IMR-90 (cell line): ENCODE results near the gene FFAR1. TPM values are rescaled to one million over a fixed set of nuclear protein-coding genes. Genes with fewer than 3 reads are reported as not detected.

ENCODE experiments used
- ATAC-seq: fragments of 200-7000 bp; cut with Tn5 transposase; 2 replicates; pipeline ENCODE4 v1.9.1; 2020; ENCODE audit warnings: low read depth, mild to moderate bottlenecking, moderate library complexity
- BruUV-seq: library from RNA; stranded (reverse); fragments of 400-500 nt; replicated peaks from 2 replicates; lab custom pipeline; 2021; lab: Mats Ljungman, UMichigan
- CTCF ChIA-PET: fragments of 300-600 bp; formaldehyde crosslinking; extraction: SDS; loops from one replicate; lab custom pipeline; 2021; ENCODE audit warnings: antibody characterized with exemption; lab: Yijun Ruan, JAX
- POLR2A ChIA-PET: fragments of 300-600 bp; sonication (Branson Sonifier 250); formaldehyde crosslinking; loops from one replicate; lab custom pipeline; 2022; ENCODE audit warnings: antibody characterized with exemption; ENCODE audit not compliant: unreplicated experiment; lab: Charles Lee
- DNase-seq: peaks from one replicate; pipeline ENCODE4 v3.0.0; 2013
- H2AFZ ChIP-seq: replicated peaks from 2 replicates; pipeline ENCODE3; 2013; ENCODE audit warnings: low read length, mild to moderate bottlenecking; ENCODE audit not compliant: poor library complexity
- H2AK5ac ChIP-seq: 2 replicates; pipeline ENCODE4 v1.6.1; 2013; ENCODE audit warnings: low read depth, low read length, inconsistent platforms
- H2AK9ac ChIP-seq: replicated peaks from 2 replicates; pipeline ENCODE3; 2013; ENCODE audit warnings: mild to moderate bottlenecking, low read depth, low read length, moderate library complexity; ENCODE audit not compliant: poor library complexity
- H2BK120ac ChIP-seq: 2 replicates; pipeline ENCODE4 v1.6.1; 2013; ENCODE audit warnings: low read depth, low read length, inconsistent platforms
- H2BK15ac ChIP-seq: 3 replicates; pipeline ENCODE4 v1.6.1; 2013; ENCODE audit warnings: low read depth, low read length, inconsistent platforms
- H2BK20ac ChIP-seq: 2 replicates; pipeline ENCODE4 v1.6.1; 2013; ENCODE audit warnings: low read depth, mild to moderate bottlenecking, inconsistent platforms, low read length, moderate library complexity
- H2BK5ac ChIP-seq: 2 replicates; pipeline ENCODE4 v1.6.1; 2013; ENCODE audit warnings: mild to moderate bottlenecking, low read depth, low read length, inconsistent platforms; ENCODE audit not compliant: poor library complexity, severe bottlenecking
- H3K14ac ChIP-seq: replicated peaks from 2 replicates; pipeline ENCODE4 v1.6.1; 2013; ENCODE audit warnings: low read depth, low read length, inconsistent platforms
- H3K18ac ChIP-seq: 2 replicates; pipeline ENCODE4 v1.6.1; 2013; ENCODE audit warnings: low read depth, low read length, control low read depth
- H3K23ac ChIP-seq: 2 replicates; pipeline ENCODE4 v1.6.1; 2013; ENCODE audit warnings: low read depth, low read length, inconsistent platforms
- H3K27ac ChIP-seq: 2 replicates; pipeline ENCODE4 v1.5.1; 2013; ENCODE audit warnings: mild to moderate bottlenecking, control low read depth, low read length; ENCODE audit not compliant: insufficient read depth
- H3K27me3 ChIP-seq: 2 replicates; pipeline ENCODE4 v1.6.1; 2013; ENCODE audit warnings: low read length; ENCODE audit not compliant: control insufficient read depth, insufficient read depth
- H3K36me3 ChIP-seq: 2 replicates; pipeline ENCODE4 v1.6.1; 2013; ENCODE audit warnings: low read length, mixed read lengths; ENCODE audit not compliant: control insufficient read depth, insufficient read depth
- H3K4ac ChIP-seq: 2 replicates; pipeline ENCODE4 v1.6.1; 2013; ENCODE audit warnings: low read depth, low read length, inconsistent platforms
- H3K4me1 ChIP-seq: 2 replicates; pipeline ENCODE4 v1.6.1; 2013; ENCODE audit warnings: low read length, mixed read lengths; ENCODE audit not compliant: control insufficient read depth, insufficient read depth
- H3K4me2 ChIP-seq: 2 replicates; pipeline ENCODE4 v1.6.1; 2013; ENCODE audit warnings: low read depth, mild to moderate bottlenecking, control low read depth, low read length, moderate library complexity
- H3K4me3 ChIP-seq: 2 replicates; pipeline ENCODE4 v1.5.1; 2013; ENCODE audit warnings: low read depth, mild to moderate bottlenecking, control low read depth, low read length, moderate library complexity; ENCODE audit not compliant: insufficient read depth
- H3K56ac ChIP-seq: 2 replicates; pipeline ENCODE4 v1.6.1; 2013; ENCODE audit warnings: low read length, inconsistent platforms; ENCODE audit not compliant: insufficient read depth; ENCODE audit errors: extremely low read depth
- H3K79me1 ChIP-seq, 2 experiments: 2 replicates each; pipeline ENCODE4 v1.6.1; 2013; ENCODE audit warnings: low read length in 2 of 2, inconsistent platforms in 1 of 2, low read depth in 1 of 2
- H3K9ac ChIP-seq: 2 replicates; pipeline ENCODE4 v1.6.1; 2013; ENCODE audit warnings: low read depth, low read length, control low read depth
- H3K9me1 ChIP-seq: 2 replicates; pipeline ENCODE4 v1.6.1; 2013; ENCODE audit warnings: low read length, inconsistent platforms; ENCODE audit not compliant: insufficient read depth
- H3K9me3 ChIP-seq: 2 replicates; pipeline ENCODE4 v1.6.1; 2013; ENCODE audit warnings: low read length; ENCODE audit not compliant: control insufficient read depth, insufficient read depth
- H4K20me1 ChIP-seq: 2 replicates; pipeline ENCODE4 v1.6.1; 2013; ENCODE audit warnings: low read length, inconsistent platforms; ENCODE audit not compliant: insufficient read depth
- H4K5ac ChIP-seq: 2 replicates; pipeline ENCODE4 v1.6.1; 2013; ENCODE audit warnings: mild to moderate bottlenecking, low read depth, low read length, control low read depth
- H4K8ac ChIP-seq, 2 experiments: 2 replicates each; pipeline ENCODE4 v1.6.1; 2013; ENCODE audit warnings: low read depth in 2 of 2, low read length in 2 of 2, control low read depth in 1 of 2, inconsistent platforms in 1 of 2
- H4K91ac ChIP-seq: 2 replicates; pipeline ENCODE4 v1.6.1; 2013; ENCODE audit warnings: low read depth, low read length, inconsistent platforms; ENCODE audit not compliant: insufficient read depth
- MAFK ChIP-seq: IDR thresholded peaks from 2 replicates; pipeline ENCODE4 v1.6.1; 2012; ENCODE audit warnings: low read depth, low read length, improper control_type of control experiment
- RCOR1 ChIP-seq: IDR thresholded peaks from 2 replicates; pipeline ENCODE4 v1.6.1; 2012; ENCODE audit warnings: mild to moderate bottlenecking, low read length, improper control_type of control experiment; ENCODE audit not compliant: insufficient replicate concordance
- WGBS, 2 experiments: methylation state at CpG; one replicate each; pipeline versions ENCODE4 v1.1.5 to v1.1.7; 2013; ENCODE audit warnings: missing lambda C conversion rate in 2 of 2; ENCODE audit not compliant: insufficient read length in 1 of 2; ENCODE audit errors: extremely low coverage in 2 of 2; 5-methylcytosine and 5-hydroxymethylcytosine counted together
- dilution Hi-C: fragments of 300-500 bp; cut with HindIII; formaldehyde crosslinking; loops from one replicate; pipeline ENCODE4 v1.14.3; 2018; ENCODE audit warnings: low sequenced_read_pairs; ENCODE audit not compliant: unreplicated experiment
- in situ Hi-C: fragments of 300-500 bp; cut with MboI; formaldehyde crosslinking; loops from 3 replicates; pipeline ENCODE4 v1.14.3; 2019; ENCODE audit warnings: low sequenced_read_pairs, inconsistent platforms, mixed read lengths
- intact Hi-C: fragments of 100-400 bp; cut with micrococcal nuclease; formaldehyde crosslinking; loops from 2 replicates; pipeline ENCODE4 v1.10.0; 2022
- polyA plus RNA-seq, 3 experiments: library from polyadenylated mRNA; depleted of rRNA; stranded (reverse); fragments of >200 nt; gene quantifications; 2 replicates each; pipeline ENCODE4 v1.2.3, GENCODE V29; 2012; ENCODE audit warnings: low replicate concordance in 1 of 3
- total RNA-seq: library from RNA; depleted of rRNA; stranded (reverse); fragments of >200 nt; gene quantifications from 2 replicates; pipeline ENCODE4 v1.2.3, GENCODE V29; 2012

The FFAR1 gene
- total and polyA plus RNA-seq, 2 of the 4 experiments (the other 2 are of a cell fraction) = not detected

GRCh38 chr19:35328851-35329285 lies 18.8 kb upstream of the FFAR1 start, which contains the start of gene CD22:
CD22 (plus strand) TSS chr19:35329187; CDS start chr19:35332041, 2,854 bp downstream.
- H2BK120ac ChIP-seq = no peak within 1 kb of the TSS
- H4K20me1 ChIP-seq = no peaks in the 10 kb centered on the region
- peak within 1 kb of the TSS; percentile 50 for H2AK9ac ChIP-seq
- H4K5ac ChIP-seq = no peak within 1 kb of the TSS
- dilution Hi-C loops = no loop called here
- ChIA-PET CTCF (no interaction called here), POLR2A (no interaction called here)
- in situ Hi-C loops = loop anchor here (25.0 kb wide), 1 partner anchor 258 kb away; the partner anchor contains the start of gene PMIS2
- H3K27ac ChIP-seq = no peak within 1 kb of the TSS
- no peak within 1 kb of the TSS for H2BK5ac ChIP-seq
- H3K23ac ChIP-seq = no peak within 1 kb of the TSS
- no peaks in the 10 kb centered on the region for H3K9me1 ChIP-seq
- DNase-seq (no peak), ATAC-seq (no peak)
- no peak within 1 kb of the TSS for H3K56ac ChIP-seq
- no peaks in the 10 kb centered on the region for H3K36me3 ChIP-seq
- H3K9me3 ChIP-seq = no peaks in the 10 kb centered on the region
- H3K9ac ChIP-seq = no peak within 1 kb of the TSS
- intact Hi-C loops = no loop called here
- no peaks in the 10 kb centered on the region for H3K79me1 ChIP-seq
- H2BK15ac ChIP-seq = no peak within 1 kb of the TSS
- no peaks in the 10 kb centered on the region for H3K4me1 ChIP-seq
- H3K14ac ChIP-seq = no peak within 1 kb of the TSS
- no peak within 1 kb of the TSS for H4K8ac ChIP-seq
- H3K27me3 ChIP-seq = peaks cover 13% of the 10 kb centered on the region
- TF ChIP-seq RCOR1 = no peak
- TF ChIP-seq MAFK = no peak
- H3K4ac ChIP-seq = no peak within 1 kb of the TSS
- H3K4me3 ChIP-seq = no peak within 1 kb of the TSS
- no peak within 1 kb of the TSS for H3K18ac ChIP-seq
- no peak within 1 kb of the TSS for H2BK20ac ChIP-seq
- no peak within 1 kb of the TSS for H4K91ac ChIP-seq
- no TSS peak for BruUV-seq
- H2AFZ ChIP-seq = no peak within 1 kb of the TSS
- no CpG with 5 or more reads among the region's 12 CpGs for WGBS, 2 experiments
- H2AK5ac ChIP-seq = no peak within 1 kb of the TSS
- no peak within 1 kb of the TSS for H3K4me2 ChIP-seq
